ENCODE measurements around the gene PAN3.

GRCh38 chr13:28324181-28324789 is 185.9 kb downstream of the PAN3 start:
- TF ChIP-seq POLR2AphosphoS5 (IDR thresholded peaks at IDR 0.05; ENCODE audit: low read depth, low read length): no peak
- no peak for TF ChIP-seq REST (IDR thresholded peaks at IDR 0.05; ENCODE audit: insufficient read depth in 1 of 2, low read depth in 2 of 2, low read length in 2 of 2)
- no peak for TF ChIP-seq TAF1 (IDR thresholded peaks at IDR 0.05; ENCODE audit: borderline replicate concordance, insufficient read depth, low read length)
- no peak for TF ChIP-seq SIN3A (IDR thresholded peaks at IDR 0.05; ENCODE audit: borderline replicate concordance, insufficient read depth, low read length)
- TF ChIP-seq FOXP2 (optimal IDR thresholded peaks at IDR 0.05; ENCODE audit: borderline replicate concordance, extremely low read depth, extremely low read length, insufficient read depth): no peak

Data from PFSK-1 (cell line).